Measurements from ENCODE around the gene SNTG2. TPM values are rescaled to one million over a fixed set of nuclear protein-coding genes. Genes with fewer than 3 reads are reported as not detected.

SNTG2 gene
- total RNA-seq, 6 experiments from 2014 or later = not detected

- H3K4me1 ChIP-seq = no peaks in the 10 kb centered on the region
- no peak overlapping the region for H3K4me3 ChIP-seq
- H3K9me3 ChIP-seq = no peaks in the 10 kb centered on the region
- H3K27me3 ChIP-seq = no peaks in the 10 kb centered on the region
- ATAC-seq (no peak), DNase-seq (no peak)
- no peaks in the 10 kb centered on the region for H3K36me3 ChIP-seq
- WGBS (ENCODE audit: insufficient coverage, low coverage, low lambda C conversion rate, missing lambda C conversion rate) = 42% methylated on average over 9 of the region's 15 CpGs
- TF ChIP-seq POLR2A (IDR thresholded peaks at IDR 0.05) = no peak
- TF ChIP-seq CTCF (IDR thresholded peaks at IDR 0.05) = no peak
- H3K27ac ChIP-seq = no peak overlapping the region
- intact Hi-C loops (cut with DNase I) = no loop called here
Observed at GRCh38 chr2:1170241-1170640, 219.6 kb downstream of the SNTG2 start.

DNA sequence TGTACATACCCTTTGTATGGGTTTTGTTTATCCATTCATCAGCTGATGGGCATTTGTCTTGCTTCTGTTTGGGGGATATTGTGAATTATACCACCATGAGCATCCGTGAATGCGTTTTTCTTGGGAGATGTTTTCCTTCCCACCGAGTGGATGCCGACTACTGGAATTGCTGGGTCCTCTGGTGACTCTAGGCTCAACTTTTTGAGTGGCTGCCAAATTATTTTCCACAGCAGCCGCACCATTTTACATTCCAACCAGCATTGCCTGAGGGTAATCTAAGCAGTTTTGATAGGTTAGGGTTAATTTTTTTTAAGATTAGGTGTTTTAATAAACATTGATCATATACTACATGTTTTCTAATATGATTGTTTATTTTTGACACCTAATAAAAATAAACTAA lies 220.1 kb downstream of the SNTG2 start:
- no peaks in the 10 kb centered on the region for H3K4me1 ChIP-seq
- ATAC-seq = no peak
- H3K9me3 ChIP-seq = no peaks in the 10 kb centered on the region
- H3K36me3 ChIP-seq = no peaks in the 10 kb centered on the region
- 60% methylated on average over 5 of the region's 5 CpGs for WGBS (ENCODE audit: insufficient coverage, low coverage, low lambda C conversion rate, missing lambda C conversion rate)
- H3K4me3 ChIP-seq = no peak overlapping the region
- TF ChIP-seq CTCF (IDR thresholded peaks at IDR 0.05) (no peak), POLR2A (IDR thresholded peaks at IDR 0.05) (no peak)
- intact Hi-C loops (cut with DNase I) = no loop called here
- no peak overlapping the region for H3K27ac ChIP-seq
- DNase-seq = no peak
- H3K27me3 ChIP-seq = no peaks in the 10 kb centered on the region

GRCh38 chr2:1173528-1173927 lies 222.9 kb downstream of the SNTG2 start:
- WGBS (ENCODE audit: insufficient coverage, low coverage, low lambda C conversion rate, missing lambda C conversion rate) = 26% methylated on average over 2 of the region's 5 CpGs
- ATAC-seq = no peak
- Histone ChIP-seq H3K27ac (no peak overlapping the region), H3K36me3 (no peaks in the 10 kb centered on the region), H3K4me1 (no peaks in the 10 kb centered on the region), H3K4me3 (no peak overlapping the region), H3K9me3 (no peaks in the 10 kb centered on the region), H3K27me3 (no peaks in the 10 kb centered on the region)
- no peak for DNase-seq
- intact Hi-C loops (cut with DNase I) = no loop called here
- no peak for TF ChIP-seq CTCF (IDR thresholded peaks at IDR 0.05)
- no peak for TF ChIP-seq POLR2A (IDR thresholded peaks at IDR 0.05)

- DNase-seq = no peak
- H3K4me3 ChIP-seq = no peak overlapping the region
- no peak overlapping the region for H3K27ac ChIP-seq
- no peaks in the 10 kb centered on the region for H3K9me3 ChIP-seq
- no peaks in the 10 kb centered on the region for H3K27me3 ChIP-seq
- 59% methylated on average over 3 of the region's 3 CpGs for WGBS (ENCODE audit: insufficient coverage, low coverage, low lambda C conversion rate, missing lambda C conversion rate)
- ATAC-seq = no peak
- TF ChIP-seq CTCF (IDR thresholded peaks at IDR 0.05) (no peak), POLR2A (IDR thresholded peaks at IDR 0.05) (no peak)
- H3K36me3 ChIP-seq = no peaks in the 10 kb centered on the region
- H3K4me1 ChIP-seq = no peaks in the 10 kb centered on the region
- intact Hi-C loops (cut with DNase I) = no loop called here
Observed at GRCh38 chr2:1181893-1182292, 231.2 kb downstream of the SNTG2 start.

- intact Hi-C loops (cut with DNase I) = no loop called here
- H3K9me3 ChIP-seq = no peaks in the 10 kb centered on the region
- ATAC-seq = no peak
Observed at GRCh38 chr2:1183300-1183699, 232.7 kb downstream of the SNTG2 start.

More at GRCh38 chr2:1183300-1183699, 232.7 kb downstream of the SNTG2 start:
- 36% methylated on average over 3 of the region's 3 CpGs for WGBS (ENCODE audit: insufficient coverage, low coverage, low lambda C conversion rate, missing lambda C conversion rate)
- no peak overlapping the region for H3K27ac ChIP-seq
- TF ChIP-seq CTCF (IDR thresholded peaks at IDR 0.05) (no peak), POLR2A (IDR thresholded peaks at IDR 0.05) (no peak)
- H3K36me3 ChIP-seq = no peaks in the 10 kb centered on the region
- H3K27me3 ChIP-seq = no peaks in the 10 kb centered on the region
- DNase-seq = no peak
- no peaks in the 10 kb centered on the region for H3K4me1 ChIP-seq
- no peak overlapping the region for H3K4me3 ChIP-seq
